Measurements from ENCODE around the gene C1orf185.
"Not testable (repeated sequence)": the region's sequence is repeated elsewhere in the genome, so short reads cannot be mapped to it uniquely, and the experiment has no call there.

C1orf185 gene

GRCh38 chr1:51100264-51100880, 1.7 kb upstream of the C1orf185 start:
- DNase-seq (ENCODE audit: low spot score in 2 of 2) (no peak), ATAC-seq (ENCODE audit: low read depth) (no peak)
- no peaks in the 10 kb centered on the region for H3K4me1 Mint-ChIP-seq
- H3K27ac Mint-ChIP-seq, result no peak overlapping the region
- peaks cover 9% of the 10 kb centered on the region for H3K9me3 Mint-ChIP-seq
- H3K36me3 Mint-ChIP-seq, result no peaks in the 10 kb centered on the region
- peaks cover 10% of the 10 kb centered on the region for H3K27me3 Mint-ChIP-seq
- no peak overlapping the region for H3K4me3 Mint-ChIP-seq

- Mint-ChIP-seq H3K27ac (no peak overlapping the region), H3K9me3 (peaks cover 1% of the 10 kb centered on the region), H3K4me3 (no peak overlapping the region), H3K36me3 (no peaks in the 10 kb centered on the region), H3K4me1 (no peaks in the 10 kb centered on the region), H3K27me3 (peaks cover 4% of the 10 kb centered on the region)
- no peak for ATAC-seq (ENCODE audit: low read depth)
- no peak for DNase-seq (ENCODE audit: low spot score in 2 of 2)
Observed at GRCh38 chr1:51114137-51114536, 12.1 kb downstream of the C1orf185 start.

GRCh38 chr1:51115714-51116404, 13.8 kb downstream of the C1orf185 start:
- ATAC-seq (ENCODE audit: low read depth) (no peak), DNase-seq (ENCODE audit: low spot score in 2 of 2) (no peak)
- Mint-ChIP-seq H3K27me3 (peaks cover 4% of the 10 kb centered on the region), H3K9me3 (no peaks in the 10 kb centered on the region), H3K4me1 (no peaks in the 10 kb centered on the region), H3K36me3 (no peaks in the 10 kb centered on the region), H3K27ac (no peak overlapping the region), H3K4me3 (no peak overlapping the region)

GRCh38 chr1:51119331-51119730, 17.3 kb downstream of the C1orf185 start:
- Mint-ChIP-seq H3K4me1 (no peaks in the 10 kb centered on the region), H3K9me3 (no peaks in the 10 kb centered on the region), H3K4me3 (no peak overlapping the region), H3K27ac (no peak overlapping the region), H3K36me3 (no peaks in the 10 kb centered on the region), H3K27me3 (peaks cover 5% of the 10 kb centered on the region)
- ATAC-seq (ENCODE audit: low read depth), result no peak
- DNase-seq (ENCODE audit: low spot score in 2 of 2), result no peak

GRCh38 chr1:51120629-51121028, 18.6 kb downstream of the C1orf185 start:
- no peak for DNase-seq (ENCODE audit: low spot score in 2 of 2)
- H3K9me3 Mint-ChIP-seq, result no peaks in the 10 kb centered on the region
- peaks cover 5% of the 10 kb centered on the region for H3K27me3 Mint-ChIP-seq
- H3K36me3 Mint-ChIP-seq, result no peaks in the 10 kb centered on the region
- H3K4me1 Mint-ChIP-seq, result no peaks in the 10 kb centered on the region
- H3K4me3 Mint-ChIP-seq, result no peak overlapping the region
- H3K27ac Mint-ChIP-seq, result no peak overlapping the region
- no peak for ATAC-seq (ENCODE audit: low read depth)

GRCh38 chr1:51127152-51127551, 25.1 kb downstream of the C1orf185 start:
- H3K9me3 Mint-ChIP-seq, H3K4me1 Mint-ChIP-seq: not testable (repeated sequence)
- H3K27me3 Mint-ChIP-seq, result peaks cover 14% of the 10 kb centered on the region

GRCh38 chr1:51131185-51131584, 29.2 kb downstream of the C1orf185 start:
- no peak for ATAC-seq (ENCODE audit: low read depth)
- H3K9me3 Mint-ChIP-seq, result peaks cover 13% of the 10 kb centered on the region
- no peaks in the 10 kb centered on the region for H3K4me1 Mint-ChIP-seq
- H3K27me3 Mint-ChIP-seq, result peaks cover 20% of the 10 kb centered on the region
- peaks cover 7% of the 10 kb centered on the region for H3K36me3 Mint-ChIP-seq
- no peak overlapping the region for H3K4me3 Mint-ChIP-seq
- no peak overlapping the region for H3K27ac Mint-ChIP-seq
- DNase-seq (ENCODE audit: low spot score in 2 of 2), result no peak

More at GRCh38 chr1:51127152-51127551, 25.1 kb downstream of the C1orf185 start:
- DNase-seq (ENCODE audit: low spot score in 2 of 2); ATAC-seq (ENCODE audit: low read depth); H3K36me3 Mint-ChIP-seq; H3K27ac Mint-ChIP-seq; H3K4me3 Mint-ChIP-seq: not testable (repeated sequence)

GRCh38 chr1:51133045-51133444, 31.0 kb downstream of the C1orf185 start:
- Mint-ChIP-seq H3K9me3 (peaks cover 14% of the 10 kb centered on the region), H3K27me3 (peaks cover 22% of the 10 kb centered on the region)

GRCh38 chr1:51137696-51138095, 35.7 kb downstream of the C1orf185 start:
- not testable (repeated sequence) for H3K9me3 Mint-ChIP-seq; H3K27me3 Mint-ChIP-seq; DNase-seq (ENCODE audit: low spot score in 2 of 2); ATAC-seq (ENCODE audit: low read depth); H3K4me3 Mint-ChIP-seq; H3K36me3 Mint-ChIP-seq; H3K27ac Mint-ChIP-seq; H3K4me1 Mint-ChIP-seq

More at GRCh38 chr1:51133045-51133444, 31.0 kb downstream of the C1orf185 start:
- no peak overlapping the region for H3K4me3 Mint-ChIP-seq
- H3K4me1 Mint-ChIP-seq, result no peaks in the 10 kb centered on the region
- peaks cover 7% of the 10 kb centered on the region for H3K36me3 Mint-ChIP-seq
- no peak for DNase-seq (ENCODE audit: low spot score in 2 of 2)
- ATAC-seq (ENCODE audit: low read depth), result no peak
- no peak overlapping the region for H3K27ac Mint-ChIP-seq

GRCh38 chr1:51139474-51139873, 37.4 kb downstream of the C1orf185 start:
- Mint-ChIP-seq H3K27ac (no peak overlapping the region), H3K9me3 (peaks cover 1% of the 10 kb centered on the region)

GRCh38 chr1:51147394-51147793, 45.4 kb downstream of the C1orf185 start:
- H3K4me3 Mint-ChIP-seq, result no peak overlapping the region
- no peak for DNase-seq (ENCODE audit: low spot score in 2 of 2)

More at GRCh38 chr1:51139474-51139873, 37.4 kb downstream of the C1orf185 start:
- DNase-seq (ENCODE audit: low spot score in 2 of 2), result no peak
- Mint-ChIP-seq H3K4me3 (no peak overlapping the region), H3K27me3 (peaks cover 7% of the 10 kb centered on the region), H3K36me3 (no peaks in the 10 kb centered on the region), H3K4me1 (no peaks in the 10 kb centered on the region)
- no peak for ATAC-seq (ENCODE audit: low read depth)

GRCh38 chr1:51154776-51155175, 52.7 kb downstream of the C1orf185 start:
- peaks cover 7% of the 10 kb centered on the region for H3K27me3 Mint-ChIP-seq
- H3K27ac Mint-ChIP-seq, result no peak overlapping the region
- H3K4me3 Mint-ChIP-seq, result no peak overlapping the region
- peaks cover 5% of the 10 kb centered on the region for H3K36me3 Mint-ChIP-seq
- no peak for ATAC-seq (ENCODE audit: low read depth)
- peaks cover 7% of the 10 kb centered on the region for H3K4me1 Mint-ChIP-seq
- H3K9me3 Mint-ChIP-seq, result peaks cover 8% of the 10 kb centered on the region
- no peak for DNase-seq (ENCODE audit: low spot score in 2 of 2)

More at GRCh38 chr1:51147394-51147793, 45.4 kb downstream of the C1orf185 start:
- peaks cover 6% of the 10 kb centered on the region for H3K27me3 Mint-ChIP-seq
- no peak overlapping the region for H3K27ac Mint-ChIP-seq
- H3K4me1 Mint-ChIP-seq, result no peaks in the 10 kb centered on the region
- ATAC-seq (ENCODE audit: low read depth), result no peak
- H3K36me3 Mint-ChIP-seq, result no peaks in the 10 kb centered on the region
- no peaks in the 10 kb centered on the region for H3K9me3 Mint-ChIP-seq

GRCh38 chr1:51156752-51157151, 54.7 kb downstream of the C1orf185 start:
- DNase-seq (ENCODE audit: low spot score in 2 of 2), result no peak

GRCh38 chr1:51157395-51157794, 55.4 kb downstream of the C1orf185 start:
- H3K36me3 Mint-ChIP-seq, result peaks cover 5% of the 10 kb centered on the region
- H3K4me1 Mint-ChIP-seq, result peaks cover 7% of the 10 kb centered on the region
- H3K27me3 Mint-ChIP-seq, result peaks cover 10% of the 10 kb centered on the region
- no peak overlapping the region for H3K27ac Mint-ChIP-seq
- DNase-seq (ENCODE audit: low spot score in 2 of 2) (no peak), ATAC-seq (ENCODE audit: low read depth) (no peak)
- H3K9me3 Mint-ChIP-seq, result peaks cover 8% of the 10 kb centered on the region
- H3K4me3 Mint-ChIP-seq, result no peak overlapping the region

More at GRCh38 chr1:51156752-51157151, 54.7 kb downstream of the C1orf185 start:
- Mint-ChIP-seq H3K4me3 (peak overlapping the region; percentile 3), H3K4me1 (peaks cover 7% of the 10 kb centered on the region), H3K27ac (no peak overlapping the region), H3K27me3 (peaks cover 9% of the 10 kb centered on the region), H3K9me3 (peaks cover 8% of the 10 kb centered on the region), H3K36me3 (peaks cover 5% of the 10 kb centered on the region)
- ATAC-seq (ENCODE audit: low read depth), result no peak

All from memory B cell (primary cell).